ENCODE results near the gene PNLIPRP2.

PNLIPRP2 gene

DNA sequence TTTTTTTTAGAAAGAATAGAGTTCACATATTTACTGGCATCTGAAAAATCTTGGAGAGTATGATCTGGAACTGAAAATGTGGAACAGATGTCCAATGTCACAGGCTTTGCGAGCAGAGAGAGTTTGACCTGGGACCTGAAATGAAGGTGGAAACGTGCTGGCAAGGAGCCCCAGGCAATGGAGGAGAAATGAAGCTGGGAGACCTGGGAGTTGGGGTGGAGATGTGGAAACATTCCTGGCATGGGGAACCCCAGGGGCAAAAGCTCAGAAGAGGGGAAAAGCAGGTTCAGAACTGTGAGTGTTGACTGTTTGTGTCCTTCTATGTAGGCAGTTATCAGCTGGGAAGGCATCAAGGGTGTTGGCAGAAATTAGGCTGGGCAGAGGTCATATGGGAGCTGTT lies 7.3 kb upstream of the PNLIPRP2 start:
- DNase-seq: no peak

DNA sequence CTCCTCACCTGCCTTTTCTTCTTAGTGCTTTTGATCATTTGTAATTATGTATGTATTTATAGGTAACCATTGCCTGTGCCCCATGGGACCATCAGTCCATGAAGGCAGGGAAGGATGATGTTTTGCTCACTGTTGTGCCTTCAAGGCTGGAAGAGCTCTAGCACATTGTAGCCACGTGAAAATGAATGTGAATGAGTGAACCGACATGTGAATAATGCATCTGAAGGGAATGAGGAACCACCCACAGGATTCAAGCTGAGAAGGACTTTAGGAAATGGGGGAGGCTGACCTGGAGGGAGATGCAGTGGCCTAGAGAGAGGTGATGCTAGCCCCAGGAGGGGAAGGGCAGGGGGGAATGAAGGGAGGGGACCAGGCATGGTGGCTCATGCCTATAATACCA lies 6.0 kb upstream of the PNLIPRP2 start:
- no peak for DNase-seq

DNA sequence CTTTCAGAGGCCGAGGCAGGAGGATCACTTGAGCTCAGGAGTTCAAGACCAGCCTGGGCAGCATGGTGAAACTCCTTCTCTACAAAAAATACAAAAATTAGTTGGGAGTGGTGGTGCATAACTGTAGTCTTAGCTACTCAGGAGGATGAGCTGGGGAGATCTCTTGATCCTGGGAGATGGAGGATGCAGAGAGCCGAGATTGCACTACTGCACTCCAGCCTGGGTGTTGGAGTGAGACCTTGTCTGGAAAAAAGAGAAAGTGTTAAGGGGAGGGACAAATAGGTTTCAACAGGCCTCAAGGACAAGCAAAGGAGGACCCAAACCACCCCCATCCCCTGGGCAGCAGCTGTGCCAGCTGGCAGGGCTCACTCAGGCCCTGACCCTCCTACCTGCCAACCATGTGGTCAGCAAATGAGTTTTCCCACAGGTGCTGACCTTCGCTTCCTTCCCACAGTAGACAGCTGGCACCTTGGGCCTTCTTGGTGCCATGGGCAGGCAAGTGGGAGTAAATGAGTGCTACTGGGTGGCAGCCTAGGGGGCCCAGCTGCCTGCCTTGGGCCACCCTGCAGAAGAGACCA lies 5.5 kb upstream of the PNLIPRP2 start:
- DNase-seq: no peak

DNA sequence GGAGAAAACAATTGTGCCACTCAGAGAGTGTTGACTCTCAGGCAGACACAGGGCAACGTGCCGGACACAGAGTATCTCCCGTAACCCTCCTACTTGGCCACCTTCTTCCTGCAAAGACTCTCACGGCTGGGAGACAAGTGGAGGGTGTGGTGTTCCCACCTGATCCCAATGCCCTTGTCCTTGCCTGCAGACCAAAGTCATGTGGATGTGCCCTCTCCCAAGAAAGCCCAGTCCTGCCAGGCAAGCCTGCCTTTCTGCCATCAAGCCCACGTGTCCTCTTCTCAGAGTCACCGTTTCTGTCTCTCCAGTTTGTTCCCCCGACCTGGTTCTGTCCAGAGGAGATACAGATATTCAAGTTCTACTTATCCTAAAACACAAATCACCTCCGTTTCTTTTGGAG lies 723 bp downstream of the PNLIPRP2 start:
- no peak for DNase-seq

DNA sequence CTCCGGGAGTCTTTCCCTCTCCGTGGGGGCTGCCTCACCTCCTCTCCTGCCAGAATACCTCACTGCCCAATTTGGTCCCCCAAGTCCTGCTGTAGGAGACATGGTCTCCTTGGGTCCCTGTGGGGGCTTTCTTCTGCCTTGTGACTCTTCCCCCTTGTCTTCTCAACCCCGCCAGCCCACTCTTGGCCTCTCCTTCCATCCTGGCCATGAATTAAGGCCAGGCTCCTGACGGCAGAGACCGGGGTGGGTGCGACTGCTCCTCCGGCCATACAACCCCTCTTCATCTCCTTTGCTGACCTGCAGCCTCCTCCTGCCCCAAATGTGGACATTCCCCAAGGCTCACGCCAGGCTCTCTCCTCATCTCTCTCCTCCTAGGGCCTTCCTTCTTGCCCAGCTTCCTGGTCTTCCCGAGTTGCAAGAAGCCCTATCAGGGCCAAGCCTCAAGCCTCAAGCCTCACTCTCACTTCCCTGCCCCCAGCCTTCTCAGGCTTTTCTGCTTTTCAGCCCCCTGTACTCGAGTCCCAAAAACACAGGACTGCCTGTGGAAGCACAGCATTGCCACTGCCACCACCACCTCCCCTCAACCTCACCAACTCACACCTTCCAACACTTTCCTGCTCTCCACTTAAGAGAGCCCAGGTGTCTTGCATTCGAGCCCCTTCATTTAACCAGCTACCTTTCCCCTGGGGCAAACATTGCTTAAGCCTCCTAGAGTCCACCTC lies 1.3 kb downstream of the PNLIPRP2 start:
- no peak for DNase-seq

DNA sequence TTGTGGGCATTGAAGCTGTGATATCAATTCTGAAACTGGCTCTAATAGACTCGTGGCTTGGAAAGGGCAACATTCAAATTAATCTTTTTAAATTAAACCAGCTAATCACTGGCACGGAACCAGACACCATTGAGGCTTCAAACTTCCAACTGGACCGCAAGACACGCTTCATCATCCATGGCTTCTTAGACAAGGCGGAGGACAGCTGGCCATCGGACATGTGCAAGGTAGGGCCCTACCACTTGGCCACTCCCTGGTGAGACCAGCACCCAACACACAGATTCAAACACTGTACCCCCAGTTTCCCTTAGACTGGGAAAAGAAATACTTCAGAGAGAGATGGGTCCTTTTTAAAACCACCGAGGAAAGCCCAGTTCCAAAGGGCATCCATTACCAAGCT lies 5.1 kb downstream of the PNLIPRP2 start:
- DNase-seq: no peak

DNA sequence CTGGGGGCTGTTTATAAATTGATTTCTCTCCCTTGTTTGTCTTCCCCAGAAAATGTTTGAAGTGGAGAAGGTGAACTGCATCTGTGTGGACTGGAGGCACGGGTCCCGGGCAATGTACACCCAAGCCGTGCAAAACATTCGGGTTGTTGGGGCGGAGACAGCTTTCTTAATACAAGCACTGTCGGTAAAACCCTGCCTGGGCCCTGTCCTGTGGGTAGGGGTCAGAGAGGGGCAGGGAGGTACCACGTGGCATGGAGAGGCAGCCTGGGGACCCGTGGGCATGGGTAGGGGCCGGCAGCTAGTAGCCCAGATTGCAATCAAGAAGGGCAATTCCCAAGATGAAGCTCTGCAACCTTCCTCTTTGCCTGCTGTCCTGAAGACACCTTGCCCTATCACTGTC lies 6.1 kb downstream of the PNLIPRP2 start:
- no peak for DNase-seq

DNA sequence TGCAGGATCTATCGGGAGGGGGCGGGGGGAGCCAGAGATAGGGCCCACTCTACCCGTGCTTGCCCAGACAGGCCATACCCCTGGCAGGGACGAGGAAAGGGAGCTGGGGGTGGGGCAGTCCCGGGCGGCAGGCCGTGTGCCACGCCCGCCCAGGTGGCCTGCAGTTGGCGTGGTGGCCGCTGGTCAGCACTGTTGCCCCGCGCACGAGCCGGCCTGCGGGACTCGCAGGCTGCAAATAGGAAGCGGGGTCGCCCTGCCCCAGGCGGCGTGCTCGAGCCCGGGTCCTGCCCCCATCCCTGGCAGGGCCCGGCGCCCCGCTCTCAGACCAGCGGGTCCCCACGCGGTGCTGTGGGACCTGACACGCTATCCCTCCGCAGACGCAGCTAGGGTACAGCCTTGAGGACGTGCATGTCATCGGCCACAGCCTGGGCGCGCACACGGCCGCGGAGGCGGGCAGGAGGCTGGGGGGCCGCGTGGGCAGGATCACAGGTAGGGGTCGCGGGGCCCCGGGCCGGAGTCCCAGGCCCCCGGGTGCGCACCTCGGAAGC lies 6.7 kb downstream of the PNLIPRP2 start:
- DNase-seq: no peak

DNA sequence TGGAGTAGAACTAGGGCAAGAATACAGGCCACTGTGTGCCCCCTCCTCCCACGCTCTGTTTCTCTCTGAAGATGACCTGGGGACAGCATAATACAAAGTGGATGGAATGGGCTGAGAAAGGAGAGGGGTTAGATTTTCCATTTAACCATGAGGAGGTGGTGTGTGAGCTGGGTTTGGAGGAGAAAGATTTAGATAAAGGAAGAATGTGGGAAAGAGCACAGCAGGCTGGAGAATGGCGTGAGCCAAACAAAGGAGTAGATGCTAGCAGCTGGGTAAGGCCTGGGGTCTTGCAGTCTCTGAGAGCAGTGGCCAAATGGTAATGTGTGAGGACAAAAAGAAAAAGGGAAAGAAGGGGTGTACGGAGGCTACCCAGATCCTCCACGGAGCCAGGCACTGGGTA lies 8.6 kb downstream of the PNLIPRP2 start:
- no peak for DNase-seq

DNA sequence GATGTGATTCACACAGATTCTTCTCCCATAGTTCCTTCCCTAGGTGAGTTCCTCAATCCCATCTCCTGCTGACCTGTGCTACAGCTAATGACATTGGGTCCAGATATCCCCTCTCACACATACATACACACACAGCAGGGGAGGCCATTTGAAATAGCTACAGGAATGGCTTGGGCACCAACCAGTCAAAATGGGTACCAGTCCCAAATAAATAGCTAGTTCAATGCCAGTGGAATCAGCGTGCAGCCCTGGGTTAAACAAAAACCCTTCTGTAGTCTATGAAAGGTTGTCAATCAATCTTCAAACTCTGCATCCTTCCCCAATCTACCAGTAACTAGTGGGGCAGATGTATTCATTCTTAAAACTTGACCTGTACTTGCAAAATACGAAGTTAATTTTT lies 9.3 kb downstream of the PNLIPRP2 start:
- no peak for DNase-seq

DNA sequence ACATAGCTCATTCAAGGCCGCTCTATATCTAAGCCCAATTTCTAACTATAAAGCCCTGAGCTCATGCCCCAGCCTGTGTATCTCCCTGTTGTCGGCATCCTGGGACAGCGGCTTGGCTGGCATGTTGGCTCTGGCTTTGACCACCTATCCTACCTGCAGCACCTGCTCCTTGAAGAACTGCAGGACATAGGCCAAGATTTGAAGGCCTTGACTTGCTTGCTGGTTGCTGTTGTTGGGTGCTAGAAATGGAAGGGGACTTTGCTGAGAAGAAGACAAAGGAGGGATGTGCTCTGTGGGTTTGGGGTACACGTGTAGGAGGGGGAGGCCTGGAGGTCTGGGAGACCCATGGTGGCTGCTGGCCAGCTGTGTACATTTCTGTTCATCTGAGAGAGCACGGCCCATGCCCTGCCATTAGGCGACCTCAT lies 11.1 kb downstream of the PNLIPRP2 start:
- no peak for DNase-seq

DNA sequence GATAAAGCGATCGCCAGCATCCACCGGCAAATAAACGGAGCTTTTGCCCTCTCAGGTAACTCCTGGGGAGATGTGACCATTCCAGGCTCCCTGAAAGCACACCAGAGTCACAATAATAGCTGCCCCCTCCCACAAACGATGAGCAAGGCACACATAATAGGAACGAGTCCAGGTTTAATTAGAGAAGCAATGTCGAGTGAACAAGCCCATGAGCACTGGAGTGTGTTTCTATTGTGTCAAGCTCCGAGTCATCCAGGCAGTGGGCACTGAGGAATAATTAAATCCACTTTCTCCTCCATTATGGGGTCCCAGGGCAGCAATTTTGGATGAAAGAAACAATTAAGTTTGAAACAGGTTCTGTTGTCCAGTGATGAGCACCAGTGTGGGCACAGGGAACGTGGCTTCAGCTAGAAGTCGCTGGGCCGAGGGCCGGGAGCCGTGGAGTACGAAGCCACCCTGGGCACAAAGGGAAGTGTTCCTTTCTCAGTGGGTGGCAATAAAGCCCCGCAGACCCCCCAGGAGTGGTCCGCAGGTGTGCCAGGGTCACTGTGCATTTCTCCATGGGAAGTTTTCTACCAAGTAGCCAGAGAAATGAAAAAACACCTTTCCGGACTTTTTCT lies 12.0 kb downstream of the PNLIPRP2 start:
- no peak for DNase-seq

DNA sequence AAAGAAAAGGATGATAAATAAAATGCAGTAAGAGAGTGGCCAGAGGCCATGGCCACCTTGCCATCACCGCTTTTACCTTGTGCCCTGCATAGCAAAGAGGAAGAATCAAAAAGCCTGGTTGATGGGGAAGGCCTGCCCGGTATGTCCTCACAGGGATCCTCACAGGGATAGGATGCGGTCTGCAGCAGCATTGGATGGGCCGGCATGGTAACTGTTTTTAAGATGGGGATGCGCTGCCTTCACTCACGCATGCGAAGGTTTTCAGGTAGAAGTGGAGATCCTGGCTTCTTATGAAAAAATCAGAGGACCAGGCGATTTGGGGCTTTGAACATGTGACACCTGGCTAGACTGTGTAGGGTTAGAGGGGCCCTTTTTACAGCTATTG lies 12.5 kb downstream of the PNLIPRP2 start:
- no peak for DNase-seq

DNA sequence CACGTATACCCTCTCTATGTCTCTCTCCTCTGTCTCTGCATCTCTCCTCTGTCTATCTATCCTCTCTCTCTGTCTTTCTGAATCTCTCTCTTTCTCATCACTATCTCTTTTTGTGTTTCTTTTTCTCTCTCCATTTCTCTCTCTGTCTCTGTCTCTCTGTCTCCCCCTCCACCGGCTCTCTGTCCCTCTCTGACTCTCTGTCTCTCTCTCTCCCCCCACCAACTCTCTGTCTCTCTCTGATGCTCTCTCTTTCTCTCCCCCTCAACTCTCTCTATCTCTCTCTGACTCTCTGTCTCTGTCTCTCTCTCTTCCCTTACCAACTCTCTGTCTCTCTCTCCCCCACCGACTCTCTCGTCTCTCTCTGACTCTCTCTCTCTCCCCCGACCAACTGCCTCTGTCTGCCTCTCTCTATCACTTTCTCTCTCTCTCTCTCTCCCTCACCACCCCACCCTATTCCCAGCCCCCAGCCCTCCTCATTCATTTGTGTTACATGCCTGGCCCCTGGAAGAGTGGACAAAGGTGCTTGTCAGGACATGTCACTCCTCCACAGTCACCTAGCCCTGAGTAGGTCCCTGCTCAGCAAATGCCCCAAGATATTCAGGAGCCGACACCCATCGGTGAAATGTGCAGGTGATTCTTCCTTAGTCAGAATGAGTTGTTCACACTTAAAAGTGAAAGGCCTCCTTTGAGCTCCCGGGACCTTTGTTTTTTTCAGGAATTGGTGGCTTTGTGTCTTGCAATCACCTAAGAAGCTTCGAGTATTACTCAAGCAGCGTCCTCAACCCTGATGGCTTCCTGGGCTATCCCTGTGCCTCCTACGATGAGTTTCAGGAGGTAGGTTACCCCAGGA lies 13.6 kb downstream of the PNLIPRP2 start:
- no peak for DNase-seq

DNA sequence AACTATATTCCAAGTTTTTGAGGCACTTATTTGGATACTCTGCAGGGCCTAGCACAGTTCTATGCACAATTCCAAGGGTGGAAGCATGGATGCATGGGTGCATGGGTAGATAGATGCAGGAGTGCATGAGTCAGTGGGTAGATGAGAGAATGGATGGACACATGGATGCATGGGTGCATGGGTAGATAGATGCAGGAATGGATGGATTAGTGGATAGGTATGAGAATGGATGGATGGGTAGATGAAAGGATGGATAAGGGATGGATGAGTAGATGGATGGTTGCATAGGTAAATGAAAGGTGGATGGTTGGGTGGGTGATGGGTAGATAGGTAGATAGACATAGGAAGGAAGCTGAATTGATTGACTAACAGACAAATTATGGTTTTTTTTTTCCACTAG lies 15.6 kb downstream of the PNLIPRP2 start:
- no peak for DNase-seq

DNA sequence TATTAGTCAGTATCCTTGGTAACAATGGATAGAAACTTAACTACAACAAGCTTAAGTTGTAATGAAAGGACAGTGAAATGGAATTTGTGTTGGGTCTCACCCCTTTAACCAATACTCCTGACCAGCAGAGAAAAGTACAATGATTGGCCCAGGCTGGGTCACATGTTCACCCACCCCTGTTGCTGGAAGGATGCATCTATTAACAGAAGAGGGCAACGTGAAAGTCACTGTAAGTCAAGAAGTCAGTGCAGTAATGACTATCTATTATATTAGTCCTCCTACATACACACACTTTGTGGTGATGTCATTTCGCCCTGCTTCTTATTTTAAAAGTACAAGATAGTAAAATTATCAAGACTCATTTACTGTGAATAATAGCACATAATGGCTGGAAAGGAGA lies 16.2 kb downstream of the PNLIPRP2 start:
- DNase-seq: no peak

DNA sequence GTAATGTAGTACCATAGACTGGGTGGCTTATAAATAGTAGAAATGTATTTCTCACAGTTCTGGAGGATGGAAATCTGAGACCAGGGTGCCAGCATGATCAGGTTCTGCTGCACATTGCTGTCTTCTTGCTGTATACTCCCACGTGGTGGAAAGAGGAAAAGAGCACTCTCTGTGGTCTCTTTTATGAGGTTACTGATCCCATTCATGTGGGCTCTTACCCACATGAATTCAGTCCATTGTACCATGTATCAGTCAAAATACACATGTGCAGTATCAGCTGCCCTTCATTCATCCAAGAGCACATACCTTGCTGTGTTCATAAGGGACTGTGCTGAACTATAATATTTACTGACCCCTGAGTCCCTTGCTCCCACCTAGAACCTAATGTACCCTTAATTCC lies 17.1 kb downstream of the PNLIPRP2 start:
- no peak for DNase-seq

DNA sequence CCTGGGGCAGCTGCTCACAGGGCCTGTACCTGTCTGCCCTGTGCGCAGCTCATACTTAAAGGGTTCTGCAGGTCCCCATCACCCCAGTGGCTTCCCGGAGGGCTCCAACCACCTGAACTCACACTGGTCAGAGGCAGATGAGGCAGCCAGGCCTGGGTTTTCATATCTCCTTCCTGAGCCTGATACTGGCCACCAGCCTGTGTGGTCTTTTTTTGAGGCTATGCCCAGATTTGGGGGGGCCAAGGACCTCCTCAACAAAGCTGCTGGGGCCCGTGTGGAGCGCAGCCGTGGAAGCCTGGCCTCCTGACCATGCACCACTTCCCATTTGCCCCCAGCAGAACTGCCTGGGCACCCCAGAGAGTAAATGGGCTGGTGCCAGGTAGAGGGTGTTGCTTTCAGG lies 25.7 kb downstream of the PNLIPRP2 start:
- no peak for DNase-seq

DNA sequence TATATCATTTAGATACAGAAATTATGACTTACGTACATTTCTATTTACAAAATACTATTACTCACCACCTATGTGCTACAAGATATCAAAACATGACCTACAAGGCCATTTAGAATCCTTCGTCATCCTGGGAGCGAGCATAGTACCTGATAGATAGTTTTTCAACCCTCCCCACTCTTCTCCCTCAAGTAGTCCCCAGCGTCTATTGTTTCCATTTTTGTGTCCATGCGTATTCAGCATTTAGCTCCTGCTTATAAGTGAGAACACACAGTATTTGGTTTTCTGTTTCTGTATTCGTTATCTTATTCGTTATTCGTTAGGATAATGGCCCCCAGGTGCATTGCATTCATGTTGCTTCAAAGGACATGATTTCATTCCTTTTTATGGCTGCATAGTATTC lies 28.1 kb downstream of the PNLIPRP2 start:
- DNase-seq: no peak

DNA sequence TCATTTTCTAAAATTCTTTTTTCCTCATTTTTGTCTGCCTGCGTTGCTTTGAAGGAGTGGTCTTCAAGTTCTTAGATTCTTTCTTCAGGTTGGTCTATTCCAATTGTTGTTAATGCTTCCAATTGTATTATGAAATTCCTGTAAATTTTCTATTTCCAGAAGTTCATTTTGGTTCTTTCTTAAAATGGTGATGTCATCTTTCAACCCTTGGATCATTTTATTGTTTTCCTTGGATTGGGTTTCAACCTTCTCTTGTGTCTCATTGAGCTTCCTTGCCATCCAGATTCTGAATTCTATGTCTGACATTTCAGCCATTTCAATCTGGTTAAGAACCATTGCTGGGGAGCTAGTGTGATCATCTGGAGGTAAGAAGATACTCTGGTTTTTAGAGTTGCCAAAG lies 33.1 kb downstream of the PNLIPRP2 start:
- no peak for DNase-seq

DNA sequence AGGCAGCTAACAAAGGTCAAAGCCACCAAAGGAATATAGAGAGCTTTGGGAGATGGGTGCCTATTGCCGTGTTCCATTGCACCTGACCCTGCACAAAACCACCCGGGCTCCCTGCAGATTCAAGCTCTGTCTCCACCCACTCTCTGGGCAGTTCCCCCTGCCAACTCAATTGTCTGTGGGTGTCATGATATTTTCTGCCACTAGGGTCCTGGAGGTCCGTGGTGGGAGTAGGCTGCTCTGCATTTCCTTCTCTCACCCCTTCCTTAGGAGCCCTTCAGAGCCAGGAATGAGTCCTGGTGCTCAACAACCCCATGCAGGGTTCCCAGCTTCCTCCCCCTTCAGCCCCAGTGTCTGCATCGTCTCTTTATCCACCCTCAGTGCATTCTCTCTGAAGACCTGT lies 34.1 kb downstream of the PNLIPRP2 start:
- no peak for DNase-seq

DNA sequence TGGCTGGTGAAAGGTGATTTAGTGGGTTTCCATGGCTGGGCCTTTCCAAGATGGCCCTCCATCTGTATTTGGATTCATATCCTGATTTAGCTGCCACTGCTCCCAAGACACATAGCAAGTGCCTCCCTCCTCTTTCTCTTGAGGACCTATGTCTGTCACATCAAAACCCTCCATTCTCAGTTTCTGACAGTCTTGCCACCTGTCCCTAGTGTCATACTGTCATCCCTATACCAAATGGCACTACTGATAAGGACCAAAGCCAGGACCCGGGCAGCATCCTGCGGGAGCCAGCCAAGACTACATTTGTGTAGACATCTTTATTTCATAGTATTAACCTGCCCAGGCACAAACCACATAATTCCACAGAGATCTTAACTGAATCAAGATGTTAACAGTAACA lies 34.8 kb downstream of the PNLIPRP2 start:
- DNase-seq: no peak

DNA sequence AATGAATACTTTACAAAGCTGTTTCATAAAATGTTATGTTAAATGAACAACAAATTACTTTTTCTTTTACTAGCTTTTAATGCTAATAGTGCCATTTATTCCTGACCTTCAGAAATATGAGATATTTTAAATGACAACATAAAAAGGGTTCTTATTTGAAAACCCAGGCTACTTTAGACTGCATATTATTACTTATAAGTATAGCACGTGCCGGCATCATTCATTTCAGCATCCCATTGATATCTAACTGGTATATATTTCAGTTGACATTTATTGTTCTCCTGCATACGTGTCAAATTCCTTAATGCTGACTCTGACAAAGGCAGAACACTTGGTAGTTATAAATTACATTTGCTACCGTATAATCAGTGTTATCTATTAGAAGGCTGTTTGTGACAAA lies 35.3 kb downstream of the PNLIPRP2 start:
- DNase-seq: no peak
